Fibroblast of skin of left quadriceps (primary cell): Measurements from ENCODE around the gene BTN2A1.
A peak's percentile ranks its signal among the peaks of the same experiment; 100 is the strongest.
"Not testable (repeated sequence)": the region's sequence is repeated elsewhere in the genome, so short reads cannot be mapped to it uniquely, and the experiment has no call there.

Source experiments
- DNase-seq, 2 experiments: peaks; one replicate each; pipeline ENCODE4 v3.0.0-alpha.2; 2013; ENCODE audit warnings: low read depth in 2 of 2

Gene BTN2A1

DNA sequence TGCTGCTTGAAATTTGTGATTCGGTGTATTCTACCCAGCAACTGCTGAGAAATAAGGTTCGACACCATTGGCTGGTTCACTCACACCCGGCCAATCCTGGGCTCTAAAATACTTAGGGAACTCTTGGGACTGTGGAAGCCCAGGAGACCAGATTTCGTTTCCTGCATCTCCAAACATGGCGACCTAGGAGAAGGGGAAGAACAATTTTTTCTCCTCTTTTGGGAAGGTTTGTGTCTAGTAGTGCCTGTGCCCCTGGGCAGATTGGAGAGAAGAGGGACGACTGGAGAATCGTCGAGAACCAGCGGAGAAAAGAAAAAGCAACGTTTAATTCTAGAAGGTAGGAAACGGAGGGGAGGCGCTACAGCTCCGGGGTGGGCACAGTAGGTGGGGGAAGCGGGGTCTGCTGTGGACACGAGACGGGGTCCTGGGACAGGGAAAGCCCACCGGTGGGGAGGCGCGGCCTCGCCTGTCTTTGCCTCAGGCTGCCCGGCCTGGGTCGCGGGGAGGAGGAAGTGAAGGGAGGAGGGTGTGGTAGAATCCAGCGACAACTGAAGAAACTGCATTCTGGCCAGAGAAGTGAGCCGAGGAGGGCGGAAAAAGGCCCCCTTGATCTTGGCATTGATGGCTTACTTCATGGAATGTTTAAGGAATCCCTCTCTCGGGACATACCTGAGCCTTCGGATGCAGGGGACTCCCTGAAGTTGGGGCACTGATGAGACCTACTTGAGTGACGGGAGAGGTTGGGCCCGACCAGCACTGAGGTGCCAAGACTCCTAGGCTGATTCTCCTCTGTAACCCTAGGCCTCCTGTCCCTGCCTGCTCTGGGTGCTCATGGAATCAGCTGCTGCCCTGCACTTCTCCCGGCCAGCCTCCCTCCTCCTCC, at the start of gene BTN2A1:
Gene BTN2A1, plus strand, starts transcription at position 150 of the 883 bp plus-strand sequence. Its CDS starts 682 bp downstream, at position 832.
- peak; percentile 84 to 85 for DNase-seq

DNA sequence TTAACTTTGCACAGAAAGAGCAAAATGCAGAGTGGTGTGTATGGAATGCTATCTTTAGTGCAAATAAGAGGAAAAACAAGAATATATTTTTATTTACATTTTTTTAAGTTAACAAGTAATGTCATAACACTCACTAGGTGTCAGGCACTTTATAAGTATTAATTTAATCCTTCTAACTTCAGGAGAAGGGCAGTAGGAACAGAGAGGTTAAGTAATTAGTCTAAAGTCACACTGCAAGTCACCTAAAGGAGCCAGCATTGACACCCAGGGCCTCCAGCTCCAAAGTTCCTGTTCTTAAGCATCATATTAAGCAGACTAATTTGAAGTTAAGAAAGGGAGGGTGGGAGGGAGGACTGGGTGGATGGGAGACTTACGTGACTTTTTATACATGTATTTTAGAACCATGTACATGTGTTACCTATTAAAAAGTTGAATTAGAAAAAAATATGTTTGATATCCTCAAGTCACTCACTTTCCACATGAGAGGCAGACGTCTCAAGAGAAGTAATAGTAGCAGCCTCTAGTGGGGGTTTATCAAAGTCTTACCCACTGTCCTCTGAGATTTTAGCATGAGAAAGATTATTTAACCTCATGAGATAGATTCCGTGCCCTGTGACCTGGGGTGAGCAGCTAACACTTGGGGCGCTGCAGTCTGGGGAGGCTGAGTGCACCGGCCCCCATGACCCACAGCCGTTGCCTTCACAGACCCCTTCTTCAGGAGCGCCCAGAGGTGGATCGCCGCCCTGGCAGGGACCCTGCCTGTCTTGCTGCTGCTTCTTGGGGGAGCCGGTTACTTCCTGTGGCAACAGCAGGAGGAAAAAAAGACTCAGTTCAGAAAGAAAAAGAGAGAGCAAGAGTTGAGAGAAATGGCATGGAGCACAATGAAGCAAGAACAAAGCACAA, 48.7 kb upstream of the BTN2A1 start:
- no peak for DNase-seq

DNA sequence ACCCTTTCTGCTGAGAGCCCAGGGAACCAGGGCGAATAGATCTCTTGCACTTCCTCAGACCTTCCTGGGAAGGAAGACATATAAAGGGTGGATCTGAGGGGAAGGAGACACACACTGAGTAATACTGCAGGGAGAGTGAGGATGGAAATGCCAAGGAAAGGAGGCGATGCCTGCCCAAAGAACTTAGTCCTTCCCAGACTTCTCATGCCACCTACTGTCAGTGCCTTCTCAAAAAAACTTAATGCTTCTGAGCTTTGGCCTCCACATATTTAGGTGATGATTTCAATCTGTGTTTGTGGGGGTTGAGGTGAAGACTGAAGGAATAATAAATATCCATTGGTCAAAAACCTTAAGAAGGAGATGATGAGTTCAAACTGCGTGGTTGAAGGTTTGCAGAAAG, 46.0 kb upstream of the BTN2A1 start:
- no peak for DNase-seq

DNA sequence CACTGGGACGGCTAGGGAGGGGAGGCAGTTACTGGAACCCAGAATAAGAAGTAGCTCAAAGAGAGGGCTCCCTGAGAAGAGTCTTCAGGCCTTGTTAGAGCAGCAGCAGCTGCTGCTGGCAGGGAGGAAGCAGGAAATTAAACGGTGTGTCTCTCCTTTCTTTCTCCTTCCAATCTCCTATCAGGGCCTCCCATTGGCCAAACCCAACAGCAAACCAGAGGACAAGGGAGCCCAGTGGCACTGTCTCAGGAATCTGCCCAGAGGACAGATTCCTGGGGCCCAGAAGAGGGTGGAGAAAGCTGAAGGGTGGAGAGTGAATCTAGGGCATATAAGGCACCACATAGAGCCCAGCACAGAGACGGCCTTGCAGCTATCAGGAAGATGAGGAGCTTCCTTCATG, 45.5 kb upstream of the BTN2A1 start:
- no peak for DNase-seq

DNA sequence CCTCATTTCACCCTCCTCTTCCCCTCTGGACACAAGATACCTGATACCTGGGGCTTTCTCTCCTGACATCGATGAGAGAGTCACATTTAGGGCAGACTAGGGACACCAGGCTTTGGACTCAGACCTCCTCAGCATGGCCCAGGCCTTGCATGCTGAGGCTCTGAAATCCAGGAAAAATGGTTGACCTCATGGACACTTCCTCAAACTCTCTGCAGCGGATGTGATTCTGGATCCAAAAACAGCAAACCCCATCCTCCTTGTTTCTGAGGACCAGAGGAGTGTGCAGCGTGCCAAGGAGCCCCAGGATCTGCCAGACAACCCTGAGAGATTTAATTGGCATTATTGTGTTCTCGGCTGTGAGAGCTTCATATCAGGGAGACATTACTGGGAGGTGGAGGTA, 44.8 kb upstream of the BTN2A1 start:
- DNase-seq = no peak

DNA sequence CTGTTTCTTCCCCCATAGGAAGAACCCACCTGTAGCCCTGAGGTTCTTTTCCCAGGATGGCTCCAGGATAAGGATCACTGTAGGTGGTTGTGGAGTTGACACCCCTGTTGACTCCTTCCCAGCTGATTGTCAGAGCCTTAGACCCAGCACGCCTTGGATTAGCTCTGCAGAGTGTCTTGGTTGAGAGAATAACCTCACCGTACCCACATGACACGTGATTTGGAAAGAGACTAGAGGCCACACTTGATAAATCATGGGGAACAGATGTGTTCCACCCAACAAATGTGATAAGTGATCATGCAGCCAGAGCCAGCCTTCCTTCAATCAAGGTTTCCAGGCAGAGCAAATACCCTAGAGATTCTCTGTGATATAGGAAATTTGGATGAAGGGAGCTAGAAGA, 43.5 kb upstream of the BTN2A1 start:
- DNase-seq = no peak

DNA sequence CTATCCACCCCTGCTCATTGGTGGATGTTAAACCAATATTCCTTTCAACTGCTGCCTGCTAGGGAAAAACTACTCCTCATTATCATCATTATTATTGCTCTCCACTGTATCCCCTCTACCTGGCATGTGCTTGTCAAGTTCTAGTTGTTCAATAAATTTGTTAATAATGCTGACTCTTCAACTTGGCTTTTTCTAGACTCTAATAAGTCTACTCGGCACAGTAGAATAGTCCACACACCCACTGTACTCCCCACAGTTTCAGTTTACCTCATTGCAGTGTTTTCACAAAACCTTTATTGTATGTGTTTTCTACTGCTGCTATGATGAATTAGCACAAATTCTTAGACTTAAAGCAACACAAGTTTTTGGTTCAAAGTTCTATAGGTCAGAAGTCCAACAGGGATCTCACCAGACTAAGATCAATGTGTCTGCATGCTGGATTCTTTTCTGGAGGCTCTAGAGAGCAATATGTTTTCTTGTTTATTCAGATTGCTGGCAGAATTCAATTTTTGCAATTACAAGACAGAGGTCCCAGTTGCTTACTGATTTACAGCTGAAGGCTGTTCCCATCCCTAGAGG, 42.6 kb upstream of the BTN2A1 start:
- DNase-seq = no peak

DNA sequence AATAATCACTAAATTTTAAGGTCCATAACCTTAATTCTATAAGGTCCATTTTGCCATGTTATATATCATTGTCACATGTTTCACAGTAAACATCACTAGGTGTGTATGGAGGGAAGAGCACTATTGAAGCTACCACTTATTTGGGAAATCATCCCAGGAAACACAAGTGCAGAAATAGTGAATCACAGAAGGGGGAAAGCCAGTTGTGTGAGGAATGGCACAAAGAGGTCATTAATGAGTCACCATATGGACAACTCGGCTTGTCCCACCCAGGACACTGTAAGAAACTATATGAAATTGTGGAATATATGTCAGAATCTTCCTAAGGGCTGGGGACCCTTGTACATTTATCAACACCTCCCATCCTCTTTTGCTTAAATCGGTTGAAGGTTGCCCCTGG, 42.0 kb upstream of the BTN2A1 start:
- no peak for DNase-seq

DNA sequence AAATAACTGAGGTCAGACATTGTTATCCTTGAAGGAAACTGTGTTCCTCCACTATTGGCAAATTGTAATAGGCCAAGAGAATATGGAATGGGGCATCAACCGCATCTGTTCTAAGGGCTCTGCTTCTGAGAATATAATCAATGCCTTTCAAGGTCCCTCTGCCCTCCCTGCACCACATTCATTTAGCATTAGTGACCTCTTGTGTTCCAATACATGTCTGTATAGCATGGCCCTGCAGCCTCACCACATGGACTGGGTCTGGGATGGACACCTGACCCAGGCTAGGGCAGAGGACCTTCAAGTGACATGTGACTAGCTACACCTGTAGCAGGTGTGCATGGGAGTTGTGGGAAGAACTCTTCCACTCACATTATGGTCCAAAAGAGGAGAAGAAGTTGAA, 41.5 kb upstream of the BTN2A1 start:
- DNase-seq = no peak

DNA sequence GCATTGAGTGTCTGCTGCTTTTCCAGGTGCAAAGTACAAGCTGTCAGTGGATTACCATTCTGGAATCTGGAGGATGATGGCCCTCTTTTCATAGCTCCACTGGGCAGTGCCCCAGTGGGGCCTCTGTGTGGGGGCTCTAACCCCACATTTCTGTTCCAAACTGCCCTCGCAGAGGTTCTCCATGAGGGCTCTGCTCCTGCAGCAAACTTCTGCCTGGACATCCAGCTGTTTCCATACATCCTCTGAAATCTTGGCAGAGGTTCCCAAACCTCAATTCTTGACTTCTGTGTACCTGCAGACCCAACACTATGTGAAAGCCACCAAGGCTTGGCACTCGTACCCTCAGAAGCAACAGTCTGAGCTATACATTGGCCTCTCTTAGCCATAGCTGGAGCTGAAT, 39.7 kb upstream of the BTN2A1 start:
- not testable (repeated sequence) for DNase-seq

DNA sequence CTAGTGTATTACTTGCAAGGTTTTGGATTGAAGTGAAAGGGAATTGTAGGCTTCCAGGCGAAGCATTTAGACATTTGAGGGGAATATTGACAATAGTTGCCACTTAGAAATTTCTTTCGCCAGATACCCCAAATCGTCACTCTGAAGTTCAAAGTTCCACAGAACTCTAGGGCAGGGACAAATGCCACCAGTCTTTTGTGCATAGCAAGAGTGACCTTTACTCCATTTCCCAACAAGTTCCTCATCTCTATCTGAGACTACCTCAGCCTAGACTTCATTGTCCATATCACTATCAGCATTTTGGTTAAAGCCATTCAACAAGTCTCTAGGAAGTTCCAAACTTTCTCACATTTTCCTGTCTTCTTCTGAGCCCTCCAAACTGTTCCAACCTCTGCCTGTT, 39.0 kb upstream of the BTN2A1 start:
- not testable (repeated sequence) for DNase-seq

DNA sequence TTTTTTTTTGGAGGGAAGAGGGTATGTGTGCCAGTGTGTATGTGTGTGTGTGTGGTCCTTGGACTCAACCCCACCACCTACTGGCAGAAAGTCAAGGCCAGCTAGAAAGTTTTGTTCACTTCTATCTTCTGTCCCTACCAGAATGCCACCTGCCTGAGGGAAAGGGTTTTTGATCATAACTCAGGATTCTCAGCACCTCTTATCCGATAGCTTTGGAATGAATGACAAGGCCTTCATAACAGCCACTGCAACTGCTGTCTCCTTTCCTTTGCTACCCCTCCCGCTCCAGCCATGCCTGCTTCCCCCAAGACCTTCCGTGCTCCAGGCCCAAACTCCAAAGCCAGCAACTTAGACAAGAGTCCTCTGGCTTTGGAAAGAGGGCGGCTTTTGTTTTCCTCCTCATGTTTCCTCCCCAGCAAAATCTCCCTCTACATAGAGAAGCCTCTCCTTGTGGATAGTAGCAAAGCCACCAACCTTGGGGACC, 37.0 kb upstream of the BTN2A1 start:
- DNase-seq = no peak

DNA sequence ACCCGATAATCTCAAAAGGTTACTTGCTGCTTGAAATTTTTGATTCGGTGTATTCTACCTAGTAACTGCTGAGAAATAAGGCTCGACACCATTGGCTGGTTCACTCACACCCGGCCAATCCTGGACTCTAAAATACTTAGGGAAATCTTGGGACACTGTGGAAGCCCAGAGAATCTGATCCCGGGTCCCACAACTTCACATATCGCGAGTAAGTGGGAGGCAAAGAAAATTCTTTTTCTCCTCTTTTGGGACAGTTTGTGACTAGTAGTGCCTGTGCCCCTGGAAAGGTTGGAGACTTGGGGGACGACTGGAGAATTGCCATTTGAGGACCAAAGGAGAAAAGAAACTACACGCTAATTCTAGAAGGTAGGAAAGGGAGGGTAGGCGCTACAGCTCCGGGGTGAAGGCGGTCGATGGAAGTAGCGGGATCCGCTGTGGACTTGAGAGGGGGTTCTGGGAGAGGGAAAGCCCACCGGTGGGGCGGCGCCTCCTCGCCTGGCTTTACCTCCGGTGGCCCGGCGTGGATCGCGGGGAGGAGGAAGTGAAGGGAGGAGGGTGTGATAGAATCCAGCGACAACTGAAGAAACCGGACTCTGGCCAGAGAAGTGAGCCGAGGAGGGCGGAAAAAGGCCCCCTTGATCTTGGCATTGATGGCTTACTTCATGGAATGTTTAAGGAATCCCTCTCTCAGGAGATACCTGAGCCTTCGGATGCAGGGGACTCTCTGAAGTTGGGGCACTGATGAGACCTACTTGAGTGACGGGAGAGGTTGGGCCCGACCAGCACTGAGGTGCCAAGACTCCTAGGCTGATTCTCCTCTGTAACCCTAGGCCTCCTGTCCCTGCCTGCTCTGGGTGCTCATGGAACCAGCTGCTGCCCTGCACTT, 36.3 kb upstream of the BTN2A1 start:
- DNase-seq = peak; percentile 80 to 83

DNA sequence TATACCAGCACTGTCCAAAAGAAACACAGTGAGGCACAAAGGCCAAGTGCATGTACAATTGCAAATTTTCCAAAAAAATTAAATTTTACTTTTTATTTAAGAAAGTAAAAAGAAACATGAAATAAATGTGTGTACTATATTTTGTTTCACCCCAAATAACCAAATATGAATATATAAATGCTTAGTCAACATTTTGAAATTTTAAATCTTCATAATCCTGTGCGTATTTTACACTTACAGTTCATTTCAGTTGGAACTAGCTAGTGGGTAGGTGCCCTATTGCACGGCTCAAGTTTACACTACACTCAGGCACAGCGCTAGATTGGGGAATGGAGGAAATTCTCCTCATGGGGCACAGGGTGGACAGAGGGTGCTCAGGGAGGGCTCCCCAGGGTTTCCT, 35.4 kb upstream of the BTN2A1 start:
- DNase-seq = no peak

DNA sequence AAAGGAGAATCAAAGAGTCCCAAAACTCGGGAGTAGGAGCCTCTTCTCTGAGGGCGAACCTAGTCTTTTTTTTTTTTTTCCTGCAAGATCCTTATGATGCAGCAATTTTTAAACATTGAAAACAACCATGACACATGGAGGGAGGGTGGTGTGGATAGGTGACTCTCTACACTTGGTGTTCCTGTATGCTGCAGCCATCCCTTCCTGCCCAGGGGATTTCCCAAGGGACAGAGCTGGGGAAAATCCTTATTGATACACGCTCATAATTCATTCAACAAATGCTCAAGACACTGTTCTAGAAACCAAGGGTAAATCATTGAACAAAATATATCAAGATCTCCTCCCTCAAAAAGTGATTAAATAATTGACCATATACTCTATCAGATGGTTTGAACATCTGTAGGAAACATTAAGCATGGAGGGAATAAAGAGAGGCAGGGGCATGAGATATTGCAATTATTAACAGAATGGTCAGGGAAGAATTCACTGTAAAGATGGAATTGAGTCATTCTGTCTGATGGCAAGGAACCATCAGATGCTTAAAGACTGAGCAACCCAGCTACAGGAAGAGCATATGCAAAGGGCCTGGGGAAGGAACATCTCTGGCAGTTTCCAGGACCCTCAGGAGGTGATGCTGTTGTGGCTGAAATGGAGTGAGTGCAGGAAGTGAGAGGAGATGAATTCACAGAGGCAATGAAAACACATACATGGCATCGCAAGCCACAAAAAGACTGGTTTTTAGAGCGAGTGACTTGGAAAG, 30.9 kb upstream of the BTN2A1 start:
- no peak for DNase-seq

DNA sequence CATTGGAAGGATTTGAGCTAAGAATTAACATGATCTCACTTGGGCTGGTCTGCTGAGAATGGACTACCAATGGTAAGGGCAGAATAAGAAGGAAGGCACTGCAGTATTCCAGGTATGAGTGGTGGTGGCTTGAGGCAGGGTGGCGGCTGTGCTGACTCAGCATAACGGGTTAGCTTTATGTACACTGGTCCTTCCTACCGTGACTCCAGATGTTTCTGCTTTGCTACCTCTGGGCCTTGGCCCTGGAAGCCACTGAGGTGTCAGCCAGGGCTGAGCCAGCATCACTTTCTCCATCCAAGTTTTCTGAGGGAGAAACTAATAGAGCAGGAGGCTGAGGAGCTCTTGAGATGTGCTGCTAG, 30.3 kb upstream of the BTN2A1 start:
- no peak for DNase-seq

DNA sequence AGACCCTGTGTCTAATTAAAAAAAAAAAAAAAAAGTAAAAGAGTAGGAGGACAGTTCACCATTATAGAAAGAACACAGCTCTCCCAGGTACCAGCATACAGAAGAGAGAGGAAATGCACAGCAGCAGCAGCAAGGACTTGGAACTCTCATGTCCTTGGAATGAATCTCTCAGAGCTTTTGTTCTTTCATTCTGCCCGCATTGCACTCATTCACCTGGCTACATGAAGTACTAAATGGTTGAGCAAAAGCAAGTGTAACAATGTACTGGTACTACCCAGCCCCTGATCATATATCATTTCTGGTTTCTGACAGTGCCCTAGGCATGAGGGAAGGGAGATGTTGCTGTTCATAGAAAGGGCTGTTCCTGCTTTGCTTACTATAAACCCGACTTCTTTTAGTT, 29.5 kb upstream of the BTN2A1 start:
- DNase-seq = no peak

DNA sequence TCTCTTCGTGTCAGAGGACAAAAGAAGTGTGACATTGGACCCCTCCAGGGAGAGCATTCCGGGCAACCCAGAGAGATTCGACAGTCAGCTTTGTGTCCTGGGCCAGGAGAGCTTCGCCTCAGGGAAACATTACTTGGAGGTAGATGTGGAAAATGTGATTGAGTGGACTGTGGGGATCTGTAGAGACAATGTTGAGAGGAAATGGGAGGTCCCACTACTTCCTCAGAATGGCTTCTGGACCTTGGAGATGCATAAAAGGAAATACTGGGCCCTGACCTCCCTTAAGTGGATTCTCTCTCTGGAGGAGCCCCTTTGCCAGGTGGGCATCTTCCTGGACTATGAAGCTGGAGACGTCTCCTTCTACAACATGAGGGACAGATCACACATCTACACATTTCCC, 27.0 kb upstream of the BTN2A1 start:
- DNase-seq = no peak

DNA sequence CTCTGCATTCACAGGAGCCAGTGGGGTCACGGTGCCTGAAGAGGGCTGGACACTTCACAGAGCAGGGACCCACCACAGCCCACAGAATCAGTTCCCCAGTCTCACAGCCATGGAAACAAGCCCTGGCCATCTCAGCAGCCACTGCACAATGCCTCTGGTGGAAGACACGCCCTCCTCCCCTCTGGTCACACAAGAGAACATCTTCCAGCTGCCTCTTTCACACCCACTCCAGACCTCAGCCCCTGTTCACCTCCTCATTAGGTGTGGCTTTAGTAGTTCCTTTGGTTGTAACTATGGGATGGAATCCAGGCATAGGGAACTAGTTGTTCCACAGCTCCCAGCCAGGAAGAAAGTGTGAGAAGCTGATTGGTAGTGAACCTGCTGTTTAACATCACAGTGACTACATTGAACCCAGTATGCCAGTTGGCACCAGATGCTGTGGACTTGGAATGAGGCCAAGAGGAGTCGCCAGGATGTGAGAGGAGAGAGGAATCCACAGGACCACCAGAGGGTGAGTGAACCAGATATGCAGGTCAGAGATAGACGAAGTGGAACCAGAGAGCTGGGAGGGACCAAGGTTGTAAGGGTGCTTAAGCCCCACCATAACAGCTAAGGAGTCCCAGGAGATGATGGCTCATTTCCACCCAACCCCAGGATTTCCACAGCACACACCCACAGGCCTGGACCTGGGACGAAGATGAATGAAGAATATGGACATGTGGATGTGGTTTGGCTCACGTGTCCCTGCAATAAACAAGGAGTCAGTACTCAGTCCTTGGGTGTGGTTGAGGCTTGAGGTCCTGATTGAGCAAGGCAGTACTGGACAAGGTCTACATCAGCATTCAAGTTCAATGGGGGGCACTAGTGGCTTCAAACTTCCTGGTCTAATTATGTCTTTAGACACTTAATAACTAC, 26.2 kb upstream of the BTN2A1 start:
- no peak for DNase-seq
